ENCODE results near the gene SLC12A3.

GRCh38 chr16:56842133-56842532 lies 22.9 kb upstream of the SLC12A3 start:
- TF ChIP-seq CTCF (IDR thresholded peaks at IDR 0.05) (no peak), POLR2A (IDR thresholded peaks at IDR 0.05) (no peak)

All from adrenal gland (tissue), 5 donors.